Liver (tissue), 3 donors: Measurements from ENCODE around the gene BRAT1.

Source experiments
- JUND ChIP-seq, 2 donors: IDR thresholded peaks; 2 replicates each; pipeline ENCODE4 v1.6.1; 2016; ENCODE audit warnings: antibody characterized with exemption in 2 of 2
- TF ChIP-seq, protein P1 (sequence below): fragments of 150-350 bp; IDR thresholded peaks from 2 replicates; pipeline ENCODE4 v1.5.1; 2017; ENCODE audit warnings: improper control_type of control experiment, low read depth, low read length; ENCODE audit not compliant: missing input control
- donor health status: healthy.
- donor health status: healthy.

DNA sequence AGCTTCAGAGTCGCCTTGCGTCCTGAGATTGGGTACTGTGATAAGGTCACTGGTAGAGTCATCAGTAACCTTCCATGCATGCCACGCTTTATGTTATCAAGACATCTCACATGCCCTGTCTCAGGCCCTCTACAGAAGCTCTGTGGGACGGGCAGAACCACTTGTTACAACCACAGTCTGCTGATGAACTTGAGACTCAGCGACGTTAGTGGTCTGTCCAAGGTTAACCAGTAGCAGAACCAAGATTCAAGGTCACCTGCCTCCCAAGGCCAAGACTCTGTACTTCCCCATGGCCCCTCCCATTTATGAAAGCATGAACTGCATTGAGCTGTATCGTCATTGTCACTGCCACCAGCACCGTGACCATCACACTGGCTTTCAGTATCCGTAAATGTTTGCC, 18.4 kb upstream of the BRAT1 start:
- no peak for TF ChIP-seq JUND (IDR thresholded peaks at IDR 0.05)
- TF ChIP-seq, protein P1, sequence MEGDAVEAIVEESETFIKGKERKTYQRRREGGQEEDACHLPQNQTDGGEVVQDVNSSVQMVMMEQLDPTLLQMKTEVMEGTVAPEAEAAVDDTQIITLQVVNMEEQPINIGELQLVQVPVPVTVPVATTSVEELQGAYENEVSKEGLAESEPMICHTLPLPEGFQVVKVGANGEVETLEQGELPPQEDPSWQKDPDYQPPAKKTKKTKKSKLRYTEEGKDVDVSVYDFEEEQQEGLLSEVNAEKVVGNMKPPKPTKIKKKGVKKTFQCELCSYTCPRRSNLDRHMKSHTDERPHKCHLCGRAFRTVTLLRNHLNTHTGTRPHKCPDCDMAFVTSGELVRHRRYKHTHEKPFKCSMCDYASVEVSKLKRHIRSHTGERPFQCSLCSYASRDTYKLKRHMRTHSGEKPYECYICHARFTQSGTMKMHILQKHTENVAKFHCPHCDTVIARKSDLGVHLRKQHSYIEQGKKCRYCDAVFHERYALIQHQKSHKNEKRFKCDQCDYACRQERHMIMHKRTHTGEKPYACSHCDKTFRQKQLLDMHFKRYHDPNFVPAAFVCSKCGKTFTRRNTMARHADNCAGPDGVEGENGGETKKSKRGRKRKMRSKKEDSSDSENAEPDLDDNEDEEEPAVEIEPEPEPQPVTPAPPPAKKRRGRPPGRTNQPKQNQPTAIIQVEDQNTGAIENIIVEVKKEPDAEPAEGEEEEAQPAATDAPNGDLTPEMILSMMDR = no peak
